ENCODE results near the gene SUFU. TPM values are rescaled to one million over a fixed set of nuclear protein-coding genes. Genes with fewer than 3 reads are reported as not detected.

The SUFU gene
- total RNA-seq, 1 donor from 2014 or later = 16.9 TPM

DNA sequence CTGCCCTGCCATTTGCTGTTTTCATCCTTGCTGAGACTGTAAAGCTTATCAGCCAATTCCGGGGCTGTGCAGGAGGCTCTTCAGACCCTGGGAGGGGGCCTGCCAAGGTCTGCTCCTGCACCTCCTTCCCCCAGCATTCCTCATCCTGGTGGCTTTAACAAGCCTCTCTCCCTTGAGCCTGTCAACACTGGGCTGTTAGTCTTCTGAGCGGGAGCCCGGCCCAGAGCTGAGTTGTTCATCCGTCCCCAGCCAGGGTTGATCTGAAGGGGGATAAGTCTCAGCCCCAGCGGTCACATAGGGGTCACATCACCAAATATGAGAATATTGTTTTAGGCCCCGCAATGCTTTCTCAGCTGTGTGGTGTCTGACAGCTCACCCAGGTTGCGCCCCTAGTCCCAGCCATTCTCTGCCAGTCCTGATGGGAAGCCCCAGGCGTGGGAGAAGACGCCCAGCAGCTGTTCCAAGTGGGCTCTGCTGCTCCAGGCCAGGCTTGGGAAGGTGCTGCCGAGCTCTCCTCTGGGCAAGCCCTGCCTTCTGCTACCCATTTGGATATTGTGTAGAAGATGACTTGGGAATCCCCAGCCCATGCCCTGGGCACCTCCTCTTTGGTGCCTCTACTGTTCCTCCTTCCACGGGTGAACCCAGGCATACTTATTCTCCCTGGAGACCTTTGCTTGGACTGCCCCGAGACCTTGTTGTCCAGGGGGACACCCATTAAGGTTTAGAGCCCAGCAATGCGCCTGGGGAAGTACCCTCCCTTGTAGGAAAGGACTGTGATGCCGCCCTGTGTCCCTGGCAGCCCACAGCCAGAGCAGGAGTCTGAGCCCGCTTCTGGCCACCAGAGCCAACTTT, 117.0 kb downstream of the SUFU start:
- H3K4me3 Mint-ChIP-seq (ENCODE audit: unreplicated experiment) = no peak overlapping the region
- H3K36me3 Mint-ChIP-seq (ENCODE audit: unreplicated experiment) = peaks cover 15% of the 10 kb centered on the region
- no peak for DNase-seq (ENCODE audit: extremely low spot score, unreplicated experiment)
- no peaks in the 10 kb centered on the region for H3K27me3 Mint-ChIP-seq (ENCODE audit: unreplicated experiment)
- H3K4me1 Mint-ChIP-seq (ENCODE audit: unreplicated experiment) = peaks cover 9% of the 10 kb centered on the region
- H3K27ac Mint-ChIP-seq (ENCODE audit: unreplicated experiment) = no peak overlapping the region
- no peaks in the 10 kb centered on the region for H3K9me3 Mint-ChIP-seq (ENCODE audit: unreplicated experiment)
- TF ChIP-seq, protein P1, sequence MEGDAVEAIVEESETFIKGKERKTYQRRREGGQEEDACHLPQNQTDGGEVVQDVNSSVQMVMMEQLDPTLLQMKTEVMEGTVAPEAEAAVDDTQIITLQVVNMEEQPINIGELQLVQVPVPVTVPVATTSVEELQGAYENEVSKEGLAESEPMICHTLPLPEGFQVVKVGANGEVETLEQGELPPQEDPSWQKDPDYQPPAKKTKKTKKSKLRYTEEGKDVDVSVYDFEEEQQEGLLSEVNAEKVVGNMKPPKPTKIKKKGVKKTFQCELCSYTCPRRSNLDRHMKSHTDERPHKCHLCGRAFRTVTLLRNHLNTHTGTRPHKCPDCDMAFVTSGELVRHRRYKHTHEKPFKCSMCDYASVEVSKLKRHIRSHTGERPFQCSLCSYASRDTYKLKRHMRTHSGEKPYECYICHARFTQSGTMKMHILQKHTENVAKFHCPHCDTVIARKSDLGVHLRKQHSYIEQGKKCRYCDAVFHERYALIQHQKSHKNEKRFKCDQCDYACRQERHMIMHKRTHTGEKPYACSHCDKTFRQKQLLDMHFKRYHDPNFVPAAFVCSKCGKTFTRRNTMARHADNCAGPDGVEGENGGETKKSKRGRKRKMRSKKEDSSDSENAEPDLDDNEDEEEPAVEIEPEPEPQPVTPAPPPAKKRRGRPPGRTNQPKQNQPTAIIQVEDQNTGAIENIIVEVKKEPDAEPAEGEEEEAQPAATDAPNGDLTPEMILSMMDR (IDR thresholded peaks at IDR 0.05) = no peak

DNA sequence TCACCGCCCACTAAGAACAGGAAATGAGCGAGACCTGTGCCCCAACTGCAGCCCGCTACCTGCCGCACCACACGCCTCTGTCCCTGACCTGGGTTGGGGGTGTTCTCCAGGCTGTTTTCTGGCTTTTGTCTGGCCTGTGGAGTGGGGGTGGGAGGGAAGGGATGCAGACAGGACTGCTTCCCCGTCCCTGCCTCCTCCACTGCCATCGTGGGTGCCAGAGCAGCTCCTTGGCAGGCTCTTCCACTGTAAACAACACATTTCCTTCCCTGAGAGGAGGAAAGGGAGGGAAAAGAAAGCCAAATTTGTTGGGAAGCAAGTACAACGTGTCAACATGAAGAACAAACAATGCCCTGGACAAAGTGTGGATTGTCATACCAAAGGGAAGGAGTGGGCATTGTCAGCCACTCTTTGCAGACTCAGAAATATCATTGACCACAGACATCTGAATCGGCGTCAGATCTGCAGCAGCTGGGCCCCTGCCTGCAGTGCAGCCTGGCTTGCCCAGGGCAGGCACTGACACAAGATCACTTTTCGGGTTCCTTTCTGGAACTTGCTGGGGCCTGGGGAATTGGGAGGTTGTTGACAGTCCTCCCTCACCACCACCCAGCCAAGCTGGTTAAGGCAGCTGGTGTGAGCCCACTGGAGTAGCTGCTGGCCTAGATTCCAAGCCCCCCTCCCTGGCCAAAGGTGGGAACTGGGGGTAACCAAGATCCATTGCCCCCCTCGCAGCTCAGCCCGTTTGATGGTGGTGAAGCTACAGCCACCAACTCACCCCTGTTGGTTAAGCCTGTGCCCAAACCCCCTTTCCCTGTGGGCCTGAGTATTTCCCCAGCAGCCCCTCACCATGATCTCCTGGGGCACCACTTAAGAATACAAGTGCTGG, 117.9 kb downstream of the SUFU start:
- Mint-ChIP-seq H3K4me3 (ENCODE audit: unreplicated experiment) (no peak overlapping the region), H3K27me3 (ENCODE audit: unreplicated experiment) (no peaks in the 10 kb centered on the region), H3K9me3 (ENCODE audit: unreplicated experiment) (no peaks in the 10 kb centered on the region), H3K4me1 (ENCODE audit: unreplicated experiment) (peaks cover 14% of the 10 kb centered on the region), H3K36me3 (ENCODE audit: unreplicated experiment) (peaks cover 15% of the 10 kb centered on the region), H3K27ac (ENCODE audit: unreplicated experiment) (no peak overlapping the region)
- TF ChIP-seq, protein P1 (IDR thresholded peaks at IDR 0.05) = no peak
- DNase-seq (ENCODE audit: extremely low spot score, unreplicated experiment) = no peak

DNA sequence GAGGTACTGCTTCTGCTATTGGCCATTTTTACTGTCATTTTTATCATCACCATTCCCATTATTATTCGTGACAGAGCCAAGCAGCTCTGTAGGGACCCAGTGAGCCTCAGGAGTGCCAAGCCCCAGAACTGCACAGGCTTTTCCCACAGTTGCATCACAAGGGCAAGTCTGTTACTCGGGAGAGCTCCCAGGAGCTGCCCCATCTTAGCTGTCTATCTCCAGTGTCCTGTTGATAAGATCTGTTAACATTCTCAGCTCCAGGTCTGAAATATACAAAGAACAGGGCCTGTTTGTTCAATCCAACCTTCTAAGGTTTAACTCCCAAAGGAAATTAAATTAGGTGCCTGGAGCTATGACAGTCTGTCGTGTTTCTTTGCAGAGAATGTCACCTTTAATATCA, 120.3 kb downstream of the SUFU start:
- peaks cover 9% of the 10 kb centered on the region for H3K36me3 Mint-ChIP-seq (ENCODE audit: unreplicated experiment)
- H3K4me3 Mint-ChIP-seq (ENCODE audit: unreplicated experiment) = no peak overlapping the region
- DNase-seq (ENCODE audit: extremely low spot score, unreplicated experiment) = no peak
- TF ChIP-seq, protein P1 (IDR thresholded peaks at IDR 0.05) = no peak
- no peak overlapping the region for H3K27ac Mint-ChIP-seq (ENCODE audit: unreplicated experiment)
- H3K27me3 Mint-ChIP-seq (ENCODE audit: unreplicated experiment) = no peaks in the 10 kb centered on the region
- no peaks in the 10 kb centered on the region for H3K9me3 Mint-ChIP-seq (ENCODE audit: unreplicated experiment)
- H3K4me1 Mint-ChIP-seq (ENCODE audit: unreplicated experiment) = peaks cover 38% of the 10 kb centered on the region

DNA sequence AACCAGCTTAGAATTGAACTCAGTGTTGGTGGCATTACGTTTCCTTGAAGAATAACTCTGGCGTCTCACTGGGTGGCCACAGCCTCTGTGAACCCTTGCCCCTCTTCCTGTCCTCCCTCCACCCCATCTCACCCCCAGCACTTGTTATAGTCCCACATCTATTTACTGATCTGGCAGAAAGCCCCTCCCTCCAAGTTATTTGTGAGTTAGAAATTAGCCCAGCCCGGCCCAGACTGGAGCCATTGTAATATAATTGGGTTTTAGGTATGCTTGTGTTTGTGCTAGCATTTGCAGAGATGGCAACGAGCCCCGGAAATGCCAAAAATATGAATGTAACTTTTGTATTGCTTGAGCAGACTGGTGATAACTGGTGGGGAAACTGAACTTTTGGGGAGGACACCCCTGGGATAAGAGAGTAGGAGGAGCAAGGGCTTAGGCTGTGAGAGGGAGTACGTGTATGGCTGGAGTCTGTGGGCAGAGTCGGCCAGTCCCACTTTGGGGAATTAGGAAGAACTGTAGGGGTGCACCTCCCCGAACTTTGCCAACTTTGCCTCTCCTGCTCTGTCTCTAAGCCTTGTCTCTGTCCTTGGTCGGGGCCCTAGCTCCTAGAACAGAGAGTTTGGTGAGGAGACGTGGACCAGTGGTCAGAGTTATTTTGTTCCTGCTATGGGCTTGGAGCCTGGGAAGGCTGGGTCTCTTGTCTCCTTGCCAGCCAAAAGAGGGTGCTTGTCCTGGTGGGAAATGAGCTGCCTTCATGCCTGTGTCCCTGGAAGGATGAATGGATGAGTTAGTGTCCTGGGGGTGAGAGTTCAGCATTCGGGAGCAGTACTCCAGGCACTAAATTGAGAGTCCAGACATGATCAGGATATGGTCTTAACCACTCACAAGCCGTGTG, 121.2 kb downstream of the SUFU start:
- DNase-seq (ENCODE audit: extremely low spot score, unreplicated experiment) = no peak

More for the DNA sequence above, 121.2 kb downstream of the SUFU start:
- H3K36me3 Mint-ChIP-seq (ENCODE audit: unreplicated experiment) = peaks cover 9% of the 10 kb centered on the region
- H3K4me3 Mint-ChIP-seq (ENCODE audit: unreplicated experiment) = no peak overlapping the region
- H3K27me3 Mint-ChIP-seq (ENCODE audit: unreplicated experiment) = no peaks in the 10 kb centered on the region
- H3K9me3 Mint-ChIP-seq (ENCODE audit: unreplicated experiment) = no peaks in the 10 kb centered on the region
- peaks cover 47% of the 10 kb centered on the region for H3K4me1 Mint-ChIP-seq (ENCODE audit: unreplicated experiment)
- TF ChIP-seq, protein P1 (IDR thresholded peaks at IDR 0.05) = no peak
- no peak overlapping the region for H3K27ac Mint-ChIP-seq (ENCODE audit: unreplicated experiment)
